NCI-H2196 treated with DMSO at 0.1 percent for 48 hours (cell line): ENCODE data around the gene COL20A1.

Experiments used
- DNase-seq: peaks from one replicate; lab custom pipeline; 2025; ENCODE audit not compliant: unreplicated experiment; lab: John Stamatoyannopoulos, UW

The COL20A1 gene

GRCh38 chr20:63318391-63319163 is 25.6 kb downstream of the COL20A1 start:
- no peak for DNase-seq

DNA sequence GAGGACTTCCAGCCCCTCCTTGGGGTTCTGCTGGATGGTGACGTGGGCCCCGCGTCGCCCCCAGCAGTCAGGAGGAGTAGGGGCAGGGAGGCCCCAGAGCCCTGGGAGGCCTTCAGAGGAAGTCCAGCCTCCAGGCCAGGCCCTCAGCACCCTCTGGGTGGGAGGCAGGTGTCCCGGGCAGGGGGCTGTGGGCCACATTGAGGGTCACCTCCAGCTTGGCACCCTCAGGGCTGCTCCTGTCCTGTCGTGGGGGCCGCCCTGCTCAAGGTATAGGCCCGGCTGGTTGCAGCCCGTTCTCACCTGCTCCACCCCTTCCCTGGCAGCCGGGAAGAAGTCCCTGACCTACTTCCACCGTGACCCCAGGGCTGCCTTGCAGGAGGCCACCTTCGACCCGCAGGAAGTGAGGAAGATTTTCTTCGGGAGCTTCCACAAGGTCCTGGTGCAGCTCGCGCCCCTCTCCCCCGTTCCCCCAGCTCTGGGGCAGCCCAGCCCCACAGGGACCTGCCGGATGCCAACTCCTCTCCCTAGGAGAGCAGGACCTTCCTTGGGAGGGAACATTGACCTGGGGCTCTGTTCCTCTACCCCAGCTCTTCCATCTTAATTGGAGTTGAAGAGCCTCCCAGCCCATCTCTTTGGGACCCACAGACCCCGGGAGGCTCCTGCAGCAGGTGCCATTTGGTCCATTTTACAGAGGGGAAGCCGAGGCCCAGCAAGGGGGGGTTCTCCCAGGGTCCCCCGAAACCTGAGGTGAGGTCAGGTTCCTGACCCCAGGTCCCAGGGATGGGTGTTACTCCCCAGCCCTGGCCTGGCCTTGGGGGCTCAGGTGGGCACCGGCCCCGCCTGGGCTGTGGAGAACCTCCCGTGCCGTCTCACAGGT is 26.4 kb downstream of the COL20A1 start:
- DNase-seq: no peak

- no peak for DNase-seq
Observed at GRCh38 chr20:63320041-63320511, 27.1 kb downstream of the COL20A1 start.

GRCh38 chr20:63320616-63321147 is 27.7 kb downstream of the COL20A1 start:
- no peak for DNase-seq

DNA sequence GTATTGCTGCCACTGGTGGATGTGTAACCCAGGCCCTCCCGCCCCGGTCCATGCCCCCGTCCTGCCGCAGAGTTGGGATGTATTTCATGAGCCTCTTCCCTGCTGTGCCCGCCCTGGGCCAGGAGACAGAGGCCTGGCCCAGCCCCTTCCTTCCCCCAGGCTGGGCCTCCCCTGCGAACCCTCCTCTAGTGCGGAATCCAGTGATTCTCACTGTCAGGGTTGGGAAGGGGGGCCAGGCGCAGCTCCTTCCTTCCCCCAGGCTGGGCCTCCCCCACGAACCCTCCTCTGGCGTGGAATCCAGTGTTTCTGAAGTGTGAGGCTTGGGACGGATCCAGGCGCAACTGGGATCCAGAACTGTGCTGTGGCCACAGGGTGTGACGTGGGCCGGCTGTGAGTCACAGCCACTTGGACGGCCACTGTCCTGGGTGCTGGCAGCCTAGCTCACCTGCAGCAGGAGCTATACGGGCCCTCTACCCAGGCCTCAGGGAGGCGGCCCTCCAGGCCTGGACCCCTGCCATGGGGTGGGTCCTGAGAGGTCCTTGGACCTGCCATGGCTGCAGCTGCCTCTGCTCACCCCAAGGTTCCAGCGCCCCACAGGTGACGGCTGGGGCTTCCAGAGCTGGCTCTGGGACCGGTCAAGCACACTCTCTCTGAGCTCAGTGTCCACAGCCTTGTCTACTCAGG is 28.3 kb downstream of the COL20A1 start:
- DNase-seq: no peak

DNA sequence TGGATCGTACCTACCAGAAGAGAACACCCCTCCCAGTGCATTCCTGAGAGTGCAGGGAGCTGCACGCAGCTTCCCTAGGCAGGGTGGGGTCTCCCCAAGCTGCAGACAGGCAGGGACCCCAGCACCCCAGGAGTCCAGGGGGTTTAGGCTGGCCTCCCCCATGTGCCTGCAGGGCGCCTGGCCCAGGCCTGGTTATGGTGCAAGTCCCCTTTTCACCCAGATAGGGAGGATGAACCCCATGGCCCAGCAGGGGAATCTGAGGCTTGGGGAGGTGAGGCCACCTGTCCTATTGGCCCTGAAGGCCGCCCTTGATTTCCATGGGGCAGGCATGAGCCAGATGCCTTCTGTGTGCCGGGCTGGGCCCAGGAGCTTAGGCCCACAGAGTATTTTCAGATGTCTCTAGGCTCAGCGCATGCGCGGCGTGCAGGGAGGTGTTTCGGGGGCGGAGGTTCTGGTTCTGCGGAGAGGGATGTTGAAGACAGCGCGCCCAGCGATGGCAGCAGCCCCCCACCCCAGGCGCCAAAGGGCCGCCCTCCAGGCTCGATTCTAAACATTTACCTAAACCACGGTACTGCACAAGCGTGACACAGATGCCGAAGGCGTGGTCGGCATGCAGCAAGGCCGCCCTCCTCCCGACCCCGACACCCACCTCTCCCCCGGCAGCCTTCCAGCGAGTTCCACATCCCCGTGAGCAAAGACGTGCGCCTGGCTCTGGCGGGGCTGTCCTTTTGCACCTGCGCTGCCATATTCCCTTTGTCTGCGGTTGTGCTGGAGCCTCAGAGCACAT is 29.4 kb downstream of the COL20A1 start:
- DNase-seq: no peak

DNA sequence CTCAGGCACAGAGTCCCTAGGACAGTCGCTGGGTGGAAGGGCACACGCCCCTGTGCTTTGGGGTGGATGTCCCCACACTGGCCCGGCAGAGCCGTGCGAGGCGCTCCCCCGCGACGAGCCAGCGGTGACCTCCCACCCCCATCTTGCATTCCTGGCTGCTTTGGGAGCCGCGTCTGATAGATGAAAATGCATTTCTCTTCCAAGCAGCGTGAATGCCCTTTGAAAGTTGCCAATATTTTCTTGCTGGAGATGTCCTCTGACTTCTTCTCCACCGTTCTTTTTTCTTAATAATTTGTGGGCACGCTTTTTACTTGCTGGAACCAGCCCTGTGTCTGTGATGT is 29.9 kb downstream of the COL20A1 start:
- no peak for DNase-seq

DNA sequence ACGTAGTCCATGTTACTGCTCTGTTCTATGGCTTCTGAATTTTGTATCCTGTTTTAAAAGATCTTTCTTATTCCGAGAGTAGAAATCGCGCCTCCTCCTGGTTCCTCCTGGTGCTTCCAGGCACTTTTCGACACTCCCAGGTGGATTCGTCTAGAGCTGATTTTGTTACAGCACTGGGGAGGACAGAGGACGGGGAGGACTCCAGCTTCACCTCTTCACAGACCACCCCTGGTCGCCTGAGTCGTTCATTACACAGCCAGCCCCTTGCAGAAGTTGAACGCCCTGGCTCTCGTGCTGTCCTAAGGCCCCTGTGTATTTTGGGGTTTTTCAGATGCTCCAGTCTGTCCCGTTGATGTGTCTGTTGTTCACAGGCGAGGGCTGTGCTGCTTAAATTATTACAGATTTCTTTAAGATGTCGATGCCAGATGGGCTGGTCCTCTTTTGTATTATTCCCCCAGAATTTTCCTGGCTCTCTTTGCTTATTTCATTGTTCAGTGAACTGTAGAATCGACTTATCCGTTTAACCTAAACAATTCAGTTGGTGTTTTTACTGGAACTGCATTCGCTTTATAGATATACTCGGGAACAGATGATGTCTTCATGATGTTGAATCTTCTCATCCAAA is 30.5 kb downstream of the COL20A1 start:
- DNase-seq: no peak

GRCh38 chr20:63325021-63325471 is 32.1 kb downstream of the COL20A1 start:
- no peak for DNase-seq

DNA sequence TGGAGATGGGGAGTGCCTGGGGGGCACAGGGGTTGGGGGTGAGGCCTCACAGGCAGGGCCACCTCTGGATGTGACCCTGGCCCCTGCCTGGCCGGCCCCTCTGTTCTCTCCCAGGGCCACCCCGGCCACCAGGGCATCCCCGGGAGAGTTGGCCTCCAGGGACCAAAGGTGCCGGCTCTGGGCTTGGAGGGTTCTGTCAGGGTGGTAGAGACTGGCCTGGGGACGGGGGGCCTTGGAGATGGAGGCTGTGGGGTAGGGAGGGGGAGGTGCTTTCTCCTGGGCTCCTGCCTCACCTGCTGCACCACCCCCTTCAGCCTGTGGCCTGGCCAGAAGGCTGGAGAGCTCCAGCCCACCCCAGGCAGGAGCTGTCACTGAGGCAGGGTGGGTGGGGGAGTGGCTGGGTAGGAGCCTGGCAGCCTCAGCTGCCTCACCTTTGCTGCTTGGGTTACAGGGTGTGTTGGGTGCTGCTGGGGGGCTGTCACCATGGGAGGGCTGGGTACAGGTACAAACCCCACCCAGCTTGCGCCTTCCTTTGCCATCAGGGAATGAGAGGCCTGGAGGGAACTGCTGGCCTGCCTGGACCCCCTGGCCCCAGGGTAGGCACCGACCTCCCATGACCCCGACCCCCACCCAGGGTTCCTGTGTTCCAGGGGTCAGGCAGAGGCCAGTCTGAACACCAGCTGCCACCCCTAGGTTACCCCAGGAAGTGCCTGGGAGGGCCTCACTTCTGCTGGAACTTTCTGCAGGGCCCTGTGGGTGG is 32.7 kb downstream of the COL20A1 start:
- no peak for DNase-seq

DNA sequence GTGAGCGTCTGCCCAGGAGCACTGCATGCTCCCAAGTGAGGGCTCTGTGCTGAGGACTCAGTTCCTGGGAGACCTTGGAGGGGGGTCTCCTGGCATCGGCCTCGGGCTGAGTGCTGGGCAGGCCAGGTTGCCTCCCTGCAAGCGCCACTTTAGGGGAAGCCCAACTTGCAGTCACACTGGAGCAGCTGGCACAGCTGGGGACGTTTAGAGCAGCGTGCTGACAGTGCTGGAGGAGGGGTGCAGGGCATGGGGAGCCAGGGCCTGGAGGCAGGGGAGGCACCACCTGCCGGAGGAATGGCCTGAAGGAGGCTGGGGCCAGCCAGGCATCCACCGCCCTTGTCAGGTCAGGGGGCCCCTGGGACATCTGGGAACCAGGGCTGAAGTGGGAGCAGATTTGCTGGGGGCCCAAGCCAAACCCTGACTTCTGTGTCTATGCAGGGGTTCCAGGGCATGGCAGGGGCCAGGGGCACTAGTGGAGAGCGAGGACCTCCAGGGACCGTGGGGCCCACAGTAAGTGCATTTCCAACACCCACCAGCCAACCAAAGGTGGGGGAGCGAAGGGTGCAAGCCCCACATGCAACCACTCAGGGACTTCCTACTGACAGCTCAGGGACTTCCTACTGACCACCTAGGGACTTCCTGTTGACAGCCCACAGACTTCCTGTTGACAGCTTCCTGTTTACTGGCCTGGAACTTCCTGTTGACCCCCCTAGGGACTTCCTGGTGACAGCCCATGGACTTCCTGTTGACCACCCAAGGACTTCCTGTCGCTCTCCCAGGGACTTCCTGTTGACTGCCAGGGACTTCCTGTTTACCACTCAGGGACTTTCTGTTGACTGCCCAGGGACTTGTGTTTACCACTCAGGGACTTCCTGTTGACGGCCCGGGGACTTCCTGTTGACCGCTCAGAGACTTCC is 33.6 kb downstream of the COL20A1 start:
- DNase-seq: no peak

GRCh38 chr20:63327231-63327745 is 34.3 kb downstream of the COL20A1 start:
- DNase-seq: no peak

DNA sequence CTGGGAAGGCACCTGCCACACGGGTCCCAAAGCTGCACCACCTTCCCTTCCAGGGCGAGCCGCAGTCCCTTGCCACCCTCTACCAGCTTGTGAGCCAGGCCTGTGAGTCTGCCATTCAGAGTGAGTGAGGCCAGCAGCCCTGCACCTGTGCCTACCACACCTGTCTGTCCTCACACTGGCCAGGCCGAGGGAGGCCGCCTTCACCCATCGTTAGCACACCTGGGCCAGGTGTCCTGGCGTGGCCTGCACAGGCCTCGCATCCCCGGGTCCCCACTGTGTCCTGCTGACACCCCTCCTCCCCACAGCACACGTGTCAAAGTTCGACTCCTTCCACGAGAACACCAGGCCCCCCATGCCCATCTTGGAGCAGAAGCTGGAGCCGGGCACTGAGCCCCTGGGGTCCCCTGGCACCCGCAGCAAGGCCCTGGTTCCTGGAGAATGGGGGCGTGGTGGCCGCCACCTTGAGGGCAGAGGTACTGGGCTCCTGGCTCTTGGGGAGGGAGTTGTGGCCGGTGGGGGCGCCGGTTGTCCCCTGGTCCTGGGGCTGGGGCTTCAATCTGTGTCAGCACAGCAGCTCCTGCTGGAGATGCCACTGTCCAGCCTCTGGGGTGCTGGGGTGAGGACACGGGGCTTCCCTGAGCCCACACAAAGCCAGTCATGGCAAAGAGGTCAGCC is 35.2 kb downstream of the COL20A1 start:
- DNase-seq: no peak

DNA sequence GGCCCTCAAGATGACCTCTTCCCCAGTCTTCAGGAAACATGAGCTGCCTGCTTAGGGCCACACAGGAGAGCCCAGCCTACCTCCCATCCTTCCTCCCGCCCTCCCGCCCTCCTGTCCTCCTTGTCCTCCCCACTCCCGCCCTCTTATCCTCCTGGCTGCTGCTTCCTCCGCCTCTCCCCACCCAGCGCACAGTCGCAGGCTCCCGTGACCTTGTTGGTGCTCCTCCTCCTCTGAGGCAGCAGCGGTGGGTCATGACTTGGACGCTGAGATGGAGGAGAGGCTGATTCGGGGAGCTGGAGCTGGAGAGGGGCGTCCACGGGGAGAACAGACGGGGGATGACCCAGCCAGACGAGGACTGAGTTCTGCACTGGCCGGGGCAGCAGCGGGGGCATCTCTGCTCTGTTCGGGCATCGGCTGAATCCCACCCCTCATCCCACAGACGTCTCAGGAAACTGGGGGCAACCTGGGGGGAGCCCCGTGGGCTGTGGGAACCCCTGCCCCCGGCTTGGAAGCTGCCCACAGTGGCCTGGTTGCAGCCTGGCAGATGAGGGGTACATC is 35.8 kb downstream of the COL20A1 start:
- DNase-seq: no peak

DNA sequence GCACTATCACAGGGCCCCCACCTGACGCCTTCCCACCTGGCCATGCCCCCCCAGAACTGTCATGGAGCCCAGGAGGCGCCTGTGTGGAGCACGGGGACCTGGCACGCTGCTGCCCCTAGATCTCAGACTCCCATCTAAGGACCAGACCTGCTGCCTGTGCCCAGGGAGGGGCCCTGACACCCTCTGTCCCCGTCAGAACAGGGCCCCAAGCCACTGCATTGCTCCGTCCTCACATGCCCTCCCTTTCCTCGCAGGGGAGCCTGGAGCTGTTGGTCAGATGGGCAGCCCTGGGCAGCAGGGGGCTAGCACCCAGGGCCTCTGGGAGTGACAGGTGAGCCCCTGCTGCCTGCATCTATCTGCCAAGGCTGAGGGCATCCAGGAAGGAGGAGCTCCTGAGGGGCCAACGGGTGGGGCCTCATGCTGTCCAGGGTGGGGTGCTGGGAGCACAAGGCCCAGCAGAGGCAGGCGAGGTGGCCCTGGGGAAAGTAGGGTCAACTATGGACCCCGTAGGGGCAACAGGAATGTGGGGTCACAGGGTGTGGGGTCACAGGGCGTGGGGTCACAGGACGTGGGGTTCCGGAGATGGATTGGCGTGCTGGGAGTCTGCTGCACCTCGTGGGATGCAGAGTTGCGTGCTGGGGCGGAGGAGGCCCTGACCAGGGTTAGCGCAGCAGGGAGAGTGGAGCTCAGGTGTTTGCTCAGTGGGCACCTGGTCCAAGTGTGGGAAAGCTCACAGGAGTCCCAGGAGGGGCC is 36.5 kb downstream of the COL20A1 start:
- no peak for DNase-seq

DNA sequence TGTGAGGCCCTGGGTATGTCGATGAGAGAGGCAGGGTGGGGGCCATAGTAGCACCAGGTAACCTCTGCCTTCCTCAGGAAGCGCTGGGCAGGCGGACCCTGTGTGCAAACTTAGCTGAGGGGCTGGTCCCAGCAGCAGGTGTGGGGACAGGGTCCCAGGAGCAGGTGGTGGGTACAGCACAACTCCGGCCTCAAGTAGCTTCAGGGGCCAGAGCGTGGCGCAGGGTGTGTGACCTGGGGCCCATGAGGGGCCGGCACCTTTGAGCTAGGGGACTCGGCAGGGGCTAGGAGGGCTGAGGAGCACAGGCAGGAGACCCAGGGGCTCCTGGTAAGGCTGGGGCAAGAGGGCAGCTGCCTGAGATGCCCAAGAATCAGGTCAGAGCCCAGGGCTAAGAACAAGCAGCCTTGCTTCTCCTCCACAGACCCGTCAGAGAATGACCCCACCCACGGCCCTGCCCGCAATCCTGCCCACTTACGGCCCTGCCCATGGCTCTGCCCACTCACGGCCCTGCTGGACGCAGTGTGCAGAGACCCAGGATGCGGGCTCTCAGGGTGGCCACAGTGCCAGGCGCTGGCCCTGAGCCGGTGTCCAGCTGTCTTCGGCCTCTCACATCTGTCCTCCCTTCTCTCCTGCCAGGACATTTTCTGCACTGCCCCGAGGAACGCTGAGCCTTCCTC is 37.2 kb downstream of the COL20A1 start:
- no peak for DNase-seq
